GM15510 (cell line): ENCODE data around the gene AK8.

ENCODE experiments used
- POLR2A ChIP-seq: IDR thresholded peaks from 3 replicates; pipeline ENCODE4 v1.6.1; 2011; ENCODE audit warnings: borderline replicate concordance; ENCODE audit not compliant: insufficient read length; ENCODE audit errors: extremely low read depth

The AK8 gene

GRCh38 chr9:132808645-132809044 lies 69.4 kb downstream of the AK8 start:
- TF ChIP-seq POLR2A, result no peak

DNA sequence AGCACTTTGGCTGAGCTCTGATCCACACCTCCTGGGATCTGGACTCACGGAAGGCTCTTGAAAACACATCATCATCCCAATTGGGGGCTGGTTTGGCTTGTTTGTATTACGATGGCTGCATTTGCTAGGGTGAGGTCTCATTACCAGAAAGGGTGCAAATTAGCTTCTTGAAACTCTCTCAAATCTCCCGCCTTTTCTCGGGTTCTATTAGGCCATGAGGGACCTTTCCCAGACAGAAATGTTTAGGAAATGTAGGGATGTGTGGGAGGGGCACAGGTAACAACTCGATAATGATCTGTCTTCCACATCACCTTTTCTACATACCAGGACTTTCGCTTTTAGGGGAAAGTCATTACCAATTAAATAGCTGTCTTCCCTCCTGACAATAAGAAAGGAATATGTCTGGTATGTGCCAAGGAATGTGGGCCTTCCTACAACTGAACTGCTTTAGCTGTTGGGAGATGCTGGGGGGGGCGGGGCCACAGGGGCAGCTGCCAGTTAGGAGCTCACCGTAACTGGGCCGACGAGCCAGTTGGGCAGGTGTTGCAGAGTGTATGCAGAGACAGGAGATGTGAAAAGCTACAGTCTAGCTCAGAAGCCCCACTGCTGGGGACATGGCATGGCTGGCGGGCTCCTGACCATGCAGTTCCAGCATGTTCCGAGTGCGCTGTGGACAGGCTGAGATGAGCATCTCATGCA lies 71.2 kb downstream of the AK8 start:
- no peak for TF ChIP-seq POLR2A

GRCh38 chr9:132806306-132806705 lies 71.8 kb downstream of the AK8 start:
- TF ChIP-seq POLR2A, result no peak

DNA sequence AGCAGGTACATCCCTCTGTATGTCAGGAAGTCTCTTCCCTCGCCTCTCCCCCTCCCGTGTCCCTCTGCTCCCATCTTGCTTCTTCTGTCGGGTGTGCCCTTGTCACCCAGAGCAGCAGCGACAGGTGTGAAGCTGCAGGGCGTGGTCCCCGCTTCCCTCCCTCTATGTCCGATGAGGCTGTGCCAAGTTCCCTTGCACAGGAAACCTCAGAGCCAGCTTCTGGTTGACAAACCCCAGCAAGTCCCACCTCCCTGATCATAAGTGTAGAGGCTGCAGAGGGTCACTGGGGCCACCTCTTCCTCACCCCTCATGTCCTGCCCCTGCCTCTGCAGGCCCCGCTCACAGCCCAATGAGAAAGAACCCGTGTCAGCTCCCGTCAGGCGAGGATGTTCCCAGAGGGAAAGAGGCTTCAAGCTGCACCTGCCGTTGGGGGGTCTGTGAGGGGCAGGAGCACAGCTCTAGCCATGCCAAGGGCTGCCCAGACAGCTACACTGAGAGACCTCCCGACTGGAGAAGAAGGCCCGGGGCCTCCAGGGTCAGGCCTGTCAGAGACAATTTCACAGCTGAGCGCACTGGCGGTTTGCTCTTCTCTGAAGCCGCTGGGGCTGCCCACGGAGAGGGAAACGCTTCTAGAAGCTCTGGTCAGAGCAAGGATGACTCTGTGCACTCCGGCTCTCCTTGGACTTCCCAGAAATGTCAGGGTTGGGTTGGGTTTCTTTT lies 73.3 kb downstream of the AK8 start:
- TF ChIP-seq POLR2A, result no peak

GRCh38 chr9:132802121-132802795 lies 75.8 kb downstream of the AK8 start:
- TF ChIP-seq POLR2A, result no peak

- no peak for TF ChIP-seq POLR2A
Observed at GRCh38 chr9:132801659-132802058, 76.4 kb downstream of the AK8 start.

DNA sequence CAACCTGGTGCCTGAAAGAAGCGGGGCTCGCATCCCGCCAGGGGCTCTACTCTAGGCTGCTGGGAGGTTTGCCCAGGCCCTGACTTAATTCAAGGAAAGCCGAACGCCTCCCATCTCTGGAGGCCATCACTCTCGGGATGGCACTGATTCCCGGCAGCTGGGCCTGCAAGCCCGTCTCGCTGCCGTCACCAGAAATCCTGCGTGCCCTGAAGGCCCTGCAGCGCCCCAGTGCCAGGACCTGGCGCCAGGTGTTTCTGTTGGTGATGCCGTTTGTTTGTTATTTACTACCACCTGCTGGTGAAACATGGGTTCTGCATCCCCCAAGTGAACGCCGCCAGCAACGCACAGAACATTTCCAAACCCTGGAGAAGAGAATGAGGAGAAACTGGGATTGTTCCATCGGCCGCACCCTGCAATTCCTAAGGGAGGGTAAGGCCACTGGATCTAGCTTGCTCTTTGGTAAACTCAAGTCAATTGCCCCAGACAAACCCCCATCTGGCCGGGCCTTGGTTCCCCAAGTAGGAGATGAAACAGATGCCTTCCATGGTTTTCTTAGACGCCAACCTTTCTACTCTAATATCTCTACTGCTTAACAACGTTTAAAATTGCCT lies 77.9 kb downstream of the AK8 start:
- TF ChIP-seq POLR2A, result no peak

DNA sequence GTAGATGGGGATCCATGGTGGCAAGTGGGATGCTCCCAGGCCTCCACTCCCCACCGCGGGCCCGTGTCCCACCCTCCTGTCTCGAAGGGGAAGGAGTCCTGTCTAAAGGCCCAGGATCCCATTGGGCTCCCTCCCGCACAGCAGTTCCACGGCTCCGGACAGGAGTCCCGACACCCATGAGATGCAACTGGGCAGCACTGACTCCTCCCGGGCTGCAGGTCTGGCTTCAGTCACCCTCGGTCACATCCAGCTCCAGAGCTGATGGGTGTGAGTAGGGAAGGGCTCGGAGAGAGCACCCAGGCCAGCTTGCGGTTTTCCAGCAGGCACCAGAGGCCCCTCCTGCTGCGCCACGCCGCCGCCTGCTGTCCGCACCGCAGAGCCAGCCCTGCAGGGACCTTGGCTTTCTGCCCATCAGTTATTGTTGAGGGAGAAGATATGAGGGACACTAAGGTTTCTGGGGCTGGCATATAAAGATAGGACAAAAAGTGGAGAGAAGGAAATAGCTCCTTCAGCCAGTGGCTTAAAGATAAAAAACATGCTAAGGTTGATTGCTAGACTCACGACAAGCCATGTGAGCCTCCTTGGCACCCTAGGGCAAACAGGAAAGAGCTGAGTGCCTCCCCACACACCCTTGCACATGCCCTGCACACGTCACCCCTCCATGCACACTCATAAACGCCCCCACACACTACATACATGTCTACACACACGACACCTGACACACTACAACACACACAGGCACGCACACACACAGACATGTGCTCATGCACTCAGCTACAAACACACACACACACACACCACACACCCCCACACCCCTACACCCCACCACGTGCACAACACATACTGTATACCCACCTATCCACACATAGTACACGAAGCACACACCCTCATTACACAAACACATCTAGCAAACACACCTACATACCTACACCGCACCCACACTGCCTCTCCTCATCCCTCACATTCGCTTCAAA lies 79.0 kb downstream of the AK8 start:
- TF ChIP-seq POLR2A, result no peak

- TF ChIP-seq POLR2A, result no peak
Observed at GRCh38 chr9:132797861-132798659, 80.0 kb downstream of the AK8 start.

- no peak for TF ChIP-seq POLR2A
Observed at GRCh38 chr9:132795511-132796303, 82.4 kb downstream of the AK8 start.

DNA sequence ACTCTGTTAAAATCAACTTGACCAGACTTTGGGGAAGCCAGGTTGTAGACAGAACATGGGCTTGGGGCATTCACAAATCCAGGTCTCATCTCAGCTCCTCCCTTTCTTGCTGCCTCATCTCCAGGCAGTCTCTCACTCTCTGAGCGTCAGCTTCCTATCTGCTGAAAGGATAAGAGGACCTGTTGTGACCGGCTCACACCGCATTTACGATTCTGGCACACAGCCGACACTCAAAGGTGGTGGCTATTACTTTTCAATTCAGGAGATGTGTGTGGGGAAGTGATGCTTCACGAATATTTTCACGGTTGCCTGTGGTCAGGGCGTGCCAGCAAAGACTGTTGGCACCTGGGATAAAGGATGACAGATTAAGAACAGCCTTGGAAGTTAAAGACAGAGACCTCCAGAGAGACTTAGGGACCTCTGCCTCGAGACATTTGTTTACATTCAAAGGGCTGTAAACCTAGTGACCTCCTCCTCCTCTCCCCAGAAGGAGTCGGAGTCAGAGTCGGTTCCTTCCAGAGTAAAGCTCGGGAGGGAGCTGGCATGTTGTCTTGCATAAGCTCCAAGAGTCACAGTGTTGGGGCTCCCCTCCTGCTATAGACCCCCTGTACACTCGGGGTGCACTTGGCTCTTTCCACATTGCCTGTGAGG lies 83.2 kb downstream of the AK8 start:
- no peak for TF ChIP-seq POLR2A

DNA sequence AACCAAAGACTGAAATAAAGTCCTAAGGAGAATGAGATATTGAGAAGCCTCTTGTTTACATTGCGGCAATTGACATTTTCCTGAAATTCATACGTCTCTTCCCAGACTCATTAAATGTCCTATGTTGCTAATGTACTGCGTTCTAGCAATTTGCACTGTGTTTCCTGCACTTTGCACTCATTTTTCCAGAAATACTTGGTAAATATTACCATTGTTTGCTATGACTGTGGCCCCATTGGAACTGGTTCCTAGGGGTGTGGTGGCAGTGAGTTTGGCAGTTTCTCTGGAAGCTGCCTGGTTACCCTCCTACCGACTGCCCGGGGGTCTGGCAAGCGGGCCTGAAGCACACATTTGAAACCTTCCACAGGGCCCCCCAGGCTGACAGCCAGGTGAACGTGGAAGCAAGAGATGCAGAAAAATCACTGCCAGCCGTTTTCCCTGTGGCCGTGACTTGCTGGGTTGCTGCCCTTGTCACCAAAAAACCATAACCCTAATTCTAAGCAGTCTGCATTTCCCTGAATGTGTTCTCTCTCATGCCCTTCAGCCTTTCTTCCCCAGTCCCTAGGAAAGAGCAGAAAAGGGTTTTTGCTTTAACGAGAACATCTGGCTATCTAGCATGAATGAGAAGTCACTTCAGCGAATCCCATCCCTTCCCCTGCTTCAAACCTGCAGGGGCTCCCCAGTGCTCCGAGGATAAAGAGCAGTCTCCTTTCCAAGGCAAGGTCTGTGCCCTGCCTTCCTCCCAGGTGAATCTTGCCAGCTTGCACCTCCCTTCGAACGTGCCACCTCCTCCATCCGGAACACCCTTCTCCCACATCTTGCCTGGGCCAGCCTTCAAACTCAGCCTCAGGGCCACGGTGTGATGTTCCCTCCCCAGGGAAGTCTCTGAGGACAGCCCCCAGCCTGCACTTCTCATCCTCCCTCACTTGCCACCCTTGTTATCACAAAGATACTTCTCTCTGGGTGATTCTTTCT lies 84.2 kb downstream of the AK8 start:
- TF ChIP-seq POLR2A, result no peak

DNA sequence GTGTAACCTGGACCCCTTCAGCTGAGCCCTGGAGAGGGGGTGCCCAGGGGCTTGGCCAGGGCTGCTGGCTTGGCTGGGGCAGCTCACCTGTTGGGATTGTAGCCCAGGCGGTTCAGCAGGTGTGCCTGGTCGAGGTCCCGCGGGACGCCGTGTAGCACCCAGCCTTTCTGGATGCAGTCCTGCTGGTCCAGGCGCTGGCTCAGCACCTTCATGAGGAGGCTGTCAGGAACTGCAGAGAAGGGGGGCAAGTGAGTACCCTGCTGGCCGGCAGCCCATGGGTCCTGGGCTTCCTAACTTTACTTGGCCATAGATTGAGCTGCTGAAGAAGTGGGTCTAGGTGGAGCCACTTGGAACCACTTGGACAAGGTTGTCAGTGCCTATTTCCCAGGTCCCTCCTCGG lies 85.5 kb downstream of the AK8 start:
- TF ChIP-seq POLR2A, result no peak
